GM23338 (cell line): Measurements from ENCODE around the gene TRAF3IP3.

Source experiments
- EZH2 ChIP-seq: fragments of 200-600 bp; sonication (generic); IDR thresholded peaks from one replicate; pipeline ENCODE4 v1.8.0; 2017; ENCODE audit warnings: antibody characterized with exemption, mild to moderate bottlenecking, low read depth; ENCODE audit not compliant: unreplicated experiment
- NANOG ChIP-seq: IDR thresholded peaks from 2 replicates; pipeline ENCODE4 v1.6.1; 2016; ENCODE audit warnings: antibody characterized with exemption, borderline replicate concordance
- POLR2AphosphoS5 ChIP-seq: IDR thresholded peaks from 2 replicates; pipeline ENCODE4 v1.6.1; 2016; ENCODE audit warnings: antibody characterized with exemption, low read depth
- TF ChIP-seq, protein P1 (sequence below), 2 experiments: fragments of 200-600 bp in 1 of 2; sonication (generic) in 1 of 2; conservative IDR thresholded peaks; 2 replicates each; pipeline versions ENCODE4 v1.5.1 to v1.6.1; 2016 to 2017; ENCODE audit warnings: antibody characterized with exemption in 2 of 2, low read depth in 2 of 2, mild to moderate bottlenecking in 2 of 2, moderate library complexity in 1 of 2
- TF ChIP-seq, protein P2 (sequence below): IDR thresholded peaks from one replicate; pipeline ENCODE4 v1.6.1; 2018; ENCODE audit warnings: antibody characterized with exemption; ENCODE audit not compliant: unreplicated experiment

GRCh38 chr1:209752890-209753289 lies 3.0 kb upstream of the TRAF3IP3 start:
- no peak for TF ChIP-seq NANOG
- TF ChIP-seq, protein P1, sequence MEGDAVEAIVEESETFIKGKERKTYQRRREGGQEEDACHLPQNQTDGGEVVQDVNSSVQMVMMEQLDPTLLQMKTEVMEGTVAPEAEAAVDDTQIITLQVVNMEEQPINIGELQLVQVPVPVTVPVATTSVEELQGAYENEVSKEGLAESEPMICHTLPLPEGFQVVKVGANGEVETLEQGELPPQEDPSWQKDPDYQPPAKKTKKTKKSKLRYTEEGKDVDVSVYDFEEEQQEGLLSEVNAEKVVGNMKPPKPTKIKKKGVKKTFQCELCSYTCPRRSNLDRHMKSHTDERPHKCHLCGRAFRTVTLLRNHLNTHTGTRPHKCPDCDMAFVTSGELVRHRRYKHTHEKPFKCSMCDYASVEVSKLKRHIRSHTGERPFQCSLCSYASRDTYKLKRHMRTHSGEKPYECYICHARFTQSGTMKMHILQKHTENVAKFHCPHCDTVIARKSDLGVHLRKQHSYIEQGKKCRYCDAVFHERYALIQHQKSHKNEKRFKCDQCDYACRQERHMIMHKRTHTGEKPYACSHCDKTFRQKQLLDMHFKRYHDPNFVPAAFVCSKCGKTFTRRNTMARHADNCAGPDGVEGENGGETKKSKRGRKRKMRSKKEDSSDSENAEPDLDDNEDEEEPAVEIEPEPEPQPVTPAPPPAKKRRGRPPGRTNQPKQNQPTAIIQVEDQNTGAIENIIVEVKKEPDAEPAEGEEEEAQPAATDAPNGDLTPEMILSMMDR (conservative IDR thresholded peaks at IDR 0.05; ENCODE audit: low read depth in 2 of 2), result no peak
- TF ChIP-seq, protein P2, sequence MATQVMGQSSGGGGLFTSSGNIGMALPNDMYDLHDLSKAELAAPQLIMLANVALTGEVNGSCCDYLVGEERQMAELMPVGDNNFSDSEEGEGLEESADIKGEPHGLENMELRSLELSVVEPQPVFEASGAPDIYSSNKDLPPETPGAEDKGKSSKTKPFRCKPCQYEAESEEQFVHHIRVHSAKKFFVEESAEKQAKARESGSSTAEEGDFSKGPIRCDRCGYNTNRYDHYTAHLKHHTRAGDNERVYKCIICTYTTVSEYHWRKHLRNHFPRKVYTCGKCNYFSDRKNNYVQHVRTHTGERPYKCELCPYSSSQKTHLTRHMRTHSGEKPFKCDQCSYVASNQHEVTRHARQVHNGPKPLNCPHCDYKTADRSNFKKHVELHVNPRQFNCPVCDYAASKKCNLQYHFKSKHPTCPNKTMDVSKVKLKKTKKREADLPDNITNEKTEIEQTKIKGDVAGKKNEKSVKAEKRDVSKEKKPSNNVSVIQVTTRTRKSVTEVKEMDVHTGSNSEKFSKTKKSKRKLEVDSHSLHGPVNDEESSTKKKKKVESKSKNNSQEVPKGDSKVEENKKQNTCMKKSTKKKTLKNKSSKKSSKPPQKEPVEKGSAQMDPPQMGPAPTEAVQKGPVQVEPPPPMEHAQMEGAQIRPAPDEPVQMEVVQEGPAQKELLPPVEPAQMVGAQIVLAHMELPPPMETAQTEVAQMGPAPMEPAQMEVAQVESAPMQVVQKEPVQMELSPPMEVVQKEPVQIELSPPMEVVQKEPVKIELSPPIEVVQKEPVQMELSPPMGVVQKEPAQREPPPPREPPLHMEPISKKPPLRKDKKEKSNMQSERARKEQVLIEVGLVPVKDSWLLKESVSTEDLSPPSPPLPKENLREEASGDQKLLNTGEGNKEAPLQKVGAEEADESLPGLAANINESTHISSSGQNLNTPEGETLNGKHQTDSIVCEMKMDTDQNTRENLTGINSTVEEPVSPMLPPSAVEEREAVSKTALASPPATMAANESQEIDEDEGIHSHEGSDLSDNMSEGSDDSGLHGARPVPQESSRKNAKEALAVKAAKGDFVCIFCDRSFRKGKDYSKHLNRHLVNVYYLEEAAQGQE, result no peak
- TF ChIP-seq EZH2, result no peak
- no peak for TF ChIP-seq POLR2AphosphoS5
